A673 (cell line): ENCODE measurements around the gene EIF5A. TPM values are rescaled to one million over a fixed set of nuclear protein-coding genes. Genes with fewer than 3 reads are reported as not detected.
A peak's percentile ranks its signal among the peaks of the same experiment; 100 is the strongest.

ENCODE experiments used
- BruUV-seq: library from RNA; stranded (reverse); fragments of 400-500 nt; replicated peaks from 2 replicates; lab custom pipeline; 2021; lab: Mats Ljungman, UMichigan
- CTCF ChIA-PET: fragments of 300-600 bp; sonication (Branson Sonifier 250); formaldehyde crosslinking; loops from one replicate; lab custom pipeline; 2022; ENCODE audit warnings: antibody characterized with exemption; lab: Charles Lee
- POLR2A ChIA-PET: fragments of 300-600 bp; sonication (Branson Sonifier 250); formaldehyde crosslinking; loops from one replicate; lab custom pipeline; 2022; ENCODE audit warnings: antibody characterized with exemption; ENCODE audit not compliant: low non-redundant PET; lab: Charles Lee
- DNase-seq: peaks from one replicate; pipeline ENCODE4 v3.0.0-alpha.2; 2015; ENCODE audit warnings: low spot score
- H3K27ac ChIP-seq: fragments of 200-600 bp; sonication (generic); 2 replicates; pipeline ENCODE4 v1.5.1; 2016; ENCODE audit warnings: mixed run types, low read depth, mild to moderate bottlenecking, mixed read lengths, antibody characterized with exemption, low read length; ENCODE audit not compliant: poor library complexity, severe bottlenecking
- H3K27me3 ChIP-seq: fragments of 200-600 bp; sonication (generic); replicated peaks from 2 replicates; pipeline ENCODE4 v1.6.1; 2017; ENCODE audit warnings: mixed run types, low read depth, mild to moderate bottlenecking, mixed read lengths, antibody characterized with exemption, low read length; ENCODE audit not compliant: insufficient read depth, poor library complexity
- H3K36me3 ChIP-seq: fragments of 200-600 bp; sonication (generic); 2 replicates; pipeline ENCODE4 v1.6.1; 2016; ENCODE audit warnings: mixed run types, mild to moderate bottlenecking, mixed read lengths, antibody characterized with exemption, low read length; ENCODE audit not compliant: insufficient read depth, poor library complexity, severe bottlenecking
- H3K4me1 ChIP-seq: fragments of 200-600 bp; sonication (generic); 2 replicates; pipeline ENCODE4 v1.6.1; 2017; ENCODE audit warnings: mixed run types, mild to moderate bottlenecking, mixed read lengths, antibody characterized with exemption, low read length; ENCODE audit not compliant: insufficient read depth, poor library complexity, severe bottlenecking
- H3K4me3 ChIP-seq: fragments of 200-600 bp; sonication (generic); 2 replicates; pipeline ENCODE4 v1.5.1; 2016; ENCODE audit warnings: low read depth, mixed run types, mild to moderate bottlenecking, mixed read lengths, low read length; ENCODE audit not compliant: poor library complexity, severe bottlenecking
- H3K9me3 ChIP-seq: fragments of 200-600 bp; sonication (generic); 2 replicates; pipeline ENCODE4 v1.6.1; 2016; ENCODE audit warnings: mixed run types, low read depth, mild to moderate bottlenecking, mixed read lengths, antibody characterized with exemption, low read length; ENCODE audit not compliant: poor library complexity, severe bottlenecking
- EZH2 ChIP-seq: fragments of 200-600 bp; sonication (generic); IDR thresholded peaks from 2 replicates; pipeline ENCODE4 v1.6.1; 2017; ENCODE audit warnings: borderline replicate concordance, low read depth, mild to moderate bottlenecking, mixed read lengths, antibody characterized with exemption, low read length; ENCODE audit not compliant: poor library complexity, severe bottlenecking
- intact Hi-C: fragments of 100-400 bp; cut with micrococcal nuclease; formaldehyde crosslinking; loops from one replicate; pipeline ENCODE4 v1.10.0; 2022; ENCODE audit not compliant: unreplicated experiment
- total RNA-seq: library from RNA; stranded (reverse); gene quantifications from 2 replicates; pipeline ENCODE4 v1.2.3, GENCODE V29; 2021
- TF ChIP-seq, protein P1 (sequence below): fragments of 300-800, 200-600 bp; sonication (generic); conservative IDR thresholded peaks from 2 replicates; pipeline ENCODE4 v1.5.1; 2017; ENCODE audit warnings: low read depth, mild to moderate bottlenecking, antibody characterized with exemption, low read length, moderate library complexity, mixed read lengths

Gene EIF5A
- total RNA-seq, 1 experiment from 2014 or later, result 1,128 TPM

DNA sequence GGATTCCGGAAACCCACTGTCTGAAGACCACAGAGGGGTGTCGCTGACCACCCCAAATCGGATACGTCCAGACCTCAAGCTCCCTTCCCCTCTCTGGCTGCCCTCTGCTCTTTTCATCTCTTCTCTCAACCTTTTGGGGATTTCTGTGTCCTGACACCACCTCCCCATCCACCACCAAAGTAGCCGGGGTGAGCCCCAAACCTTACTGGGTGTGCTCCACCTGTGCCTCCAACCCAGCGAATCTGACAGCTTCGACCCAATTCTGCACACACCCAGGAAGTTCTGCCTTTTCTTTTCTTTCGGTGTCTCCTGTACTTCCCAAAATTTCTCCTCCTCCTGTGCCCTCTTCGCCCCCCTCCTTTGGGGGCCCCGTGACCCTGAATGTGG lies 45.1 kb downstream of the EIF5A start:
- ChIA-PET POLR2A (no interaction called here), CTCF (no interaction called here)
- DNase-seq, result no peak
- Histone ChIP-seq H3K27me3 (no peaks in the 10 kb centered on the region), H3K27ac (peak overlapping the region; percentile 94), H3K9me3 (no peaks in the 10 kb centered on the region), H3K4me1 (peaks cover 38% of the 10 kb centered on the region), H3K36me3 (no peaks in the 10 kb centered on the region), H3K4me3 (peak overlapping the region; percentile 93)
- TF ChIP-seq, protein P1, sequence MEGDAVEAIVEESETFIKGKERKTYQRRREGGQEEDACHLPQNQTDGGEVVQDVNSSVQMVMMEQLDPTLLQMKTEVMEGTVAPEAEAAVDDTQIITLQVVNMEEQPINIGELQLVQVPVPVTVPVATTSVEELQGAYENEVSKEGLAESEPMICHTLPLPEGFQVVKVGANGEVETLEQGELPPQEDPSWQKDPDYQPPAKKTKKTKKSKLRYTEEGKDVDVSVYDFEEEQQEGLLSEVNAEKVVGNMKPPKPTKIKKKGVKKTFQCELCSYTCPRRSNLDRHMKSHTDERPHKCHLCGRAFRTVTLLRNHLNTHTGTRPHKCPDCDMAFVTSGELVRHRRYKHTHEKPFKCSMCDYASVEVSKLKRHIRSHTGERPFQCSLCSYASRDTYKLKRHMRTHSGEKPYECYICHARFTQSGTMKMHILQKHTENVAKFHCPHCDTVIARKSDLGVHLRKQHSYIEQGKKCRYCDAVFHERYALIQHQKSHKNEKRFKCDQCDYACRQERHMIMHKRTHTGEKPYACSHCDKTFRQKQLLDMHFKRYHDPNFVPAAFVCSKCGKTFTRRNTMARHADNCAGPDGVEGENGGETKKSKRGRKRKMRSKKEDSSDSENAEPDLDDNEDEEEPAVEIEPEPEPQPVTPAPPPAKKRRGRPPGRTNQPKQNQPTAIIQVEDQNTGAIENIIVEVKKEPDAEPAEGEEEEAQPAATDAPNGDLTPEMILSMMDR, result no peak; the same call in 1 of the 2 replicates
- TF ChIP-seq EZH2, result no peak
- intact Hi-C loops, result loop anchor here (10.0 kb wide), 1 partner anchor 132 kb away; the partner anchor contains the start of genes POLR2A and SLC35G6
- TSS peak; percentile 42 for BruUV-seq

DNA sequence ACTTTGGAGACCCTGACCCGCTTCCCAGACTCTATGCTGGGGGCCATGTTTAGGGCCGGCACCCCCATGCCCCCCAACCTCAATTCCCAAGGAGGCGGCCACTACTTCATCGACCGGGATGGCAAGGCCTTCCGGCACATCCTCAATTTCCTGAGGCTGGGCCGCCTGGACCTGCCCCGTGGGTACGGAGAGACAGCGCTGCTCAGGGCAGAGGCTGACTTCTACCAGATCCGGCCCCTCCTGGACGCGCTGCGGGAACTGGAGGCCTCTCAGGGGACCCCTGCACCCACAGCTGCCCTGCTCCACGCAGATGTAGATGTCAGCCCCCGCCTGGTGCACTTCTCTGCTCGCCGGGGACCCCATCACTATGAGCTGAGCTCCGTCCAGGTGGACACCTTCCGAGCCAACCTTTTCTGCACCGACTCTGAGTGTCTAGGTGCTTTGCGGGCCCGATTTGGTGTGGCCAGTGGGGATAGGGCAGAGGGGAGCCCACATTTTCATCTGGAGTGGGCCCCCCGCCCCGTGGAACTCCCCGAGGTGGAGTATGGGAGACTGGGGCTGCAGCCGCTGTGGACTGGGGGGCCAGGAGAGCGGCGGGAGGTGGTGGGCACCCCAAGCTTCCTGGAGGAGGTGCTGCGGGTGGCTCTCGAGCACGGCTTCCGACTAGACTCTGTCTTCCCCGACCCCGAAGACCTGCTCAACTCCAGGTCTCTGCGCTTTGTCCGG lies 45.6 kb downstream of the EIF5A start:
- intact Hi-C loops, result loop anchor here (10.0 kb wide), 1 partner anchor 132 kb away; the partner anchor contains the start of genes POLR2A and SLC35G6
- Histone ChIP-seq H3K9me3 (no peaks in the 10 kb centered on the region), H3K27me3 (no peaks in the 10 kb centered on the region), H3K36me3 (no peaks in the 10 kb centered on the region), H3K27ac (no peak overlapping the region), H3K4me3 (peak overlapping the region; percentile 93), H3K4me1 (peaks cover 38% of the 10 kb centered on the region)
- ChIA-PET POLR2A (no interaction called here), CTCF (no interaction called here)
- no peak for DNase-seq
- BruUV-seq, result no TSS peak
- TF ChIP-seq, protein P1, result no peak
- TF ChIP-seq EZH2, result no peak

DNA sequence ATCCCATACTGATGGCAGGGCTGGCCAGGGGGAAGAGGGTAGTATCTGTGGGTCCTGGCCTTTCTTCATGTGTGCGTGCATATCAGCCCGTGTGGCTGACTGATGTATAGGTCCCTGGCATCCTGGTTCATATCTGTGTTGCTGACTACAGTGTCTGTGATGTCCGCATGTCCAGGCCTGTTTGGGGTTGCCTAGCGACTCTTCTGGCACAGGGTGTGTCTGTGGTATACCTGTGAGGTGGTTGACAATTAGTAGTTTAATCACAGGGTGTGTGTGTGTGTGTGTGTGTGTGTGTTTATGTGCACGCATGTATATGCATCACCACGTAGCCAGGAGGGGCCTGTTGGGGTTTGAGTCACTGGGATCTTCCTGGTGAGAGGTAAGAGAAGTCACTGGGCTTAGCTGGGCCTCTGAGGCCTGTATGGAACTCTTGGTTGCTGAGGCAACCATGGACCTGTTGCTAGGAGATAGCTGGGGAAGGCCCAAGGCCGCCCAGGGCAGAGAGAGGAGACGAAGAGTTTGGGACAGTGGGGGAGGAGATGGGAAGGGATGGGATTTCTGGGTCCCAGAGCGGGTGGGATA lies 46.9 kb downstream of the EIF5A start:
- H3K4me3 ChIP-seq, result no peak overlapping the region
- intact Hi-C loops, result loop anchor here (10.0 kb wide), 1 partner anchor 130 kb away; the partner anchor contains the start of genes POLR2A and SLC35G6
- H3K9me3 ChIP-seq, result no peaks in the 10 kb centered on the region
- no peaks in the 10 kb centered on the region for H3K36me3 ChIP-seq
- no peaks in the 10 kb centered on the region for H3K27me3 ChIP-seq
- peaks cover 33% of the 10 kb centered on the region for H3K4me1 ChIP-seq
- TF ChIP-seq EZH2, result no peak
- TF ChIP-seq, protein P1, result no peak
- CTCF ChIA-PET, result interaction anchor here (1.0 kb wide), 1 partner anchor 206 kb away, joined by 3 read pairs; no protein-coding TSS in a partner anchor
- no peak overlapping the region for H3K27ac ChIP-seq
- DNase-seq, result peak; percentile 43
- BruUV-seq, result no TSS peak
- POLR2A ChIA-PET, result no interaction called here
